ENCODE data around the gene RPA4. TPM values are rescaled to one million over a fixed set of nuclear protein-coding genes. Genes with fewer than 3 reads are reported as not detected.

Gene RPA4
- total and polyA plus RNA-seq, 10 of the 15 experiments (the other 5 are each of a cell fraction or from before 2014, with no cell fraction given): 0.20 to 1.3 (median 0.43) TPM

DNA sequence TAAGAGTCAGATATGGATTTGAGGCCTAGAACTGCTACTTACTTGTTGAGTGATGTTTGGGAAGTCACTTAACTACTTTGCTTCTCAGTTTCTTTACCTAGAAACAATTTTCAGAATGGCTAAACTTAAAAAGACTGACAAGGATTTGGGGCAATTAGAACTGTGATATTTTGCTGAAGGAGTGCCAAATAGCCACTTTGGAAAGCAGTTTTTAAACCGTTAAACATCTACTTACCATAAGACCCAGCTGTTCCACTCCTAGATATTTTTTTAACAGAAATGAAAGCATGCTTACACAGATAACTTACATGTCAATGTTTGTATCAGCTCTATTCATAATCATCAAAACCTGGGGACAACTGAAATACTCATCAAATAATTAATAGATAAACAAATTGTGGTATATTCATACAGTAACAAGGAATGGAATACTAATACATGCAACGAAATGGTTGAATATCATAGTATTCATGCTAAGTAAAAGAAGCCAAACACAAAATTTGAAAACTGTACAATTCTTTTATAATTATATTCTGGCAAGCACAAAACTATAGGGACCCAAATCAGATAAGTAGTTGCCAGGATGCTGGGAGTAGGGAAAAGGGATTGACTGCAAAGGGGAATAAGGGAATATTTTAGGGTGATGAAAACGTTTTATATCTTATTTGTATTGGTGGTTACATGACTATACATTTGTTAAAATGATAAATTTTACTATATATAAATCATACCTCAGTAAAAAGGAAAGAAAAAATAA, 24.0 kb downstream of the RPA4 start (continued):
- no peak for TF ChIP-seq PML (IDR thresholded peaks at IDR 0.05; ENCODE audit: low read length)

GRCh38 chrX:96909291-96909690, 25.6 kb downstream of the RPA4 start:
- H4K20me1 ChIP-seq (ENCODE audit: control insufficient read depth, insufficient read depth): no peaks in the 10 kb centered on the region
- intact Hi-C loops (cut with micrococcal nuclease; ENCODE audit: unreplicated experiment) (no loop called here), in situ Hi-C loops (cut with MboI) (no loop called here)
- no peaks in the 10 kb centered on the region for H3K4me1 ChIP-seq (ENCODE audit: control insufficient read depth, insufficient read depth, low read length)
- no peak overlapping the region for H3K27ac ChIP-seq (ENCODE audit: control insufficient read depth, insufficient read depth)
- ATAC-seq: no peak
- DNase-seq (ENCODE audit: low read depth, low spot score): no peak
- no peak for FAIRE-seq
- BruUV-seq (replicated peaks): no TSS peak
- 62% methylated on average over 5 of the region's 5 CpGs for WGBS (ENCODE audit: insufficient coverage, insufficient replicate concordance, low lambda C conversion rate, missing lambda C conversion rate)
- no peaks in the 10 kb centered on the region for H3K79me2 ChIP-seq (ENCODE audit: control insufficient read depth, insufficient read depth, low read length)
- POLR2A ChIA-PET: no interaction called here
- H3K9me3 ChIP-seq (replicated peaks; ENCODE audit: control insufficient read depth, insufficient read depth, low read length): no peaks in the 10 kb centered on the region; the same call in 2 of the 3 replicates
- H3K36me3 ChIP-seq (ENCODE audit: control insufficient read depth in 2 of 2, insufficient read depth in 2 of 2, low read length in 1 of 2): no peaks in the 10 kb centered on the region
- H3K4me2 ChIP-seq (ENCODE audit: control insufficient read depth, insufficient read depth): no peak overlapping the region
- RAD21 ChIA-PET (ENCODE audit: unreplicated experiment): no interaction called here
- H3K27me3 ChIP-seq (replicated peaks in 1 of 2; ENCODE audit: control insufficient read depth in 2 of 2, insufficient read depth in 2 of 2, low read length in 1 of 2): no peaks in the 10 kb centered on the region
- CTCF ChIA-PET: no interaction called here
- SMC1A ChIA-PET (ENCODE audit: uncharacterized antibody, unreplicated experiment): interaction anchor here (0.5 kb wide), 1 partner anchor 34 kb away, joined by 3 read pairs; no protein-coding TSS in a partner anchor
- no peak overlapping the region for H3K4me3 ChIP-seq
- H2AFZ ChIP-seq (ENCODE audit: control insufficient read depth, low read depth, low read length): no peak overlapping the region
- no peak overlapping the region for H3K9ac ChIP-seq (ENCODE audit: control insufficient read depth, insufficient read depth, low read length)
- no peak for TF ChIP-seq BCL11A (IDR thresholded peaks at IDR 0.05; ENCODE audit: low read depth, low read length)
- TF ChIP-seq NR2C1 (IDR thresholded peaks at IDR 0.05): no peak
- TF ChIP-seq, protein P1, sequence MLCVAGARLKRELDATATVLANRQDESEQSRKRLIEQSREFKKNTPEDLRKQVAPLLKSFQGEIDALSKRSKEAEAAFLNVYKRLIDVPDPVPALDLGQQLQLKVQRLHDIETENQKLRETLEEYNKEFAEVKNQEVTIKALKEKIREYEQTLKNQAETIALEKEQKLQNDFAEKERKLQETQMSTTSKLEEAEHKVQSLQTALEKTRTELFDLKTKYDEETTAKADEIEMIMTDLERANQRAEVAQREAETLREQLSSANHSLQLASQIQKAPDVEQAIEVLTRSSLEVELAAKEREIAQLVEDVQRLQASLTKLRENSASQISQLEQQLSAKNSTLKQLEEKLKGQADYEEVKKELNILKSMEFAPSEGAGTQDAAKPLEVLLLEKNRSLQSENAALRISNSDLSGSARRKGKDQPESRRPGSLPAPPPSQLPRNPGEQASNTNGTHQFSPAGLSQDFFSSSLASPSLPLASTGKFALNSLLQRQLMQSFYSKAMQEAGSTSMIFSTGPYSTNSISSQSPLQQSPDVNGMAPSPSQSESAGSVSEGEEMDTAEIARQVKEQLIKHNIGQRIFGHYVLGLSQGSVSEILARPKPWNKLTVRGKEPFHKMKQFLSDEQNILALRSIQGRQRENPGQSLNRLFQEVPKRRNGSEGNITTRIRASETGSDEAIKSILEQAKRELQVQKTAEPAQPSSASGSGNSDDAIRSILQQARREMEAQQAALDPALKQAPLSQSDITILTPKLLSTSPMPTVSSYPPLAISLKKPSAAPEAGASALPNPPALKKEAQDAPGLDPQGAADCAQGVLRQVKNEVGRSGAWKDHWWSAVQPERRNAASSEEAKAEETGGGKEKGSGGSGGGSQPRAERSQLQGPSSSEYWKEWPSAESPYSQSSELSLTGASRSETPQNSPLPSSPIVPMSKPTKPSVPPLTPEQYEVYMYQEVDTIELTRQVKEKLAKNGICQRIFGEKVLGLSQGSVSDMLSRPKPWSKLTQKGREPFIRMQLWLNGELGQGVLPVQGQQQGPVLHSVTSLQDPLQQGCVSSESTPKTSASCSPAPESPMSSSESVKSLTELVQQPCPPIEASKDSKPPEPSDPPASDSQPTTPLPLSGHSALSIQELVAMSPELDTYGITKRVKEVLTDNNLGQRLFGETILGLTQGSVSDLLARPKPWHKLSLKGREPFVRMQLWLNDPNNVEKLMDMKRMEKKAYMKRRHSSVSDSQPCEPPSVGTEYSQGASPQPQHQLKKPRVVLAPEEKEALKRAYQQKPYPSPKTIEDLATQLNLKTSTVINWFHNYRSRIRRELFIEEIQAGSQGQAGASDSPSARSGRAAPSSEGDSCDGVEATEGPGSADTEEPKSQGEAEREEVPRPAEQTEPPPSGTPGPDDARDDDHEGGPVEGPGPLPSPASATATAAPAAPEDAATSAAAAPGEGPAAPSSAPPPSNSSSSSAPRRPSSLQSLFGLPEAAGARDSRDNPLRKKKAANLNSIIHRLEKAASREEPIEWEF (IDR thresholded peaks at IDR 0.05; ENCODE audit: insufficient replicate concordance, low read depth, low read length): no peak
- no peak for TF ChIP-seq STAT1 (conservative IDR thresholded peaks at IDR 0.05)
- TF ChIP-seq ZNF217 (IDR thresholded peaks at IDR 0.05): no peak
- no peak for TF ChIP-seq SPI1 (IDR thresholded peaks at IDR 0.05; ENCODE audit: borderline replicate concordance, insufficient read depth, low read depth, low read length)
- TF ChIP-seq CREM (IDR thresholded peaks at IDR 0.05; ENCODE audit: low read depth): no peak
- no peak for TF ChIP-seq MTA3 (IDR thresholded peaks at IDR 0.05; ENCODE audit: borderline replicate concordance, low read length)
- TF ChIP-seq ZBTB4 (CRISPR knock-in tag; IDR thresholded peaks at IDR 0.05): no peak
- no peak for TF ChIP-seq POLR2A (IDR thresholded peaks at IDR 0.05; ENCODE audit: low read depth, low read length)
- no peak for TF ChIP-seq RUNX3 (IDR thresholded peaks at IDR 0.05; ENCODE audit: low read length)
- TF ChIP-seq KLF5 (IDR thresholded peaks at IDR 0.05; ENCODE audit: partially characterized antibody): no peak
- TF ChIP-seq POLR2AphosphoS5 (IDR thresholded peaks at IDR 0.05; ENCODE audit: low read length): no peak
- TF ChIP-seq SIN3A (IDR thresholded peaks at IDR 0.05; ENCODE audit: low read depth, low read length): no peak
- TF ChIP-seq CBFB (IDR thresholded peaks at IDR 0.05; ENCODE audit: low read depth): no peak
- no peak for TF ChIP-seq KAT2A (conservative IDR thresholded peaks at IDR 0.05; ENCODE audit: control insufficient read depth, low read depth, low read length)
